Measurements from ENCODE around the gene CEPT1. TPM values are rescaled to one million over a fixed set of nuclear protein-coding genes. Genes with fewer than 3 reads are reported as not detected.

Gene CEPT1
- total and polyA plus RNA-seq, 5 donors: 8.3 to 20.2 (median 18.4) TPM

DNA sequence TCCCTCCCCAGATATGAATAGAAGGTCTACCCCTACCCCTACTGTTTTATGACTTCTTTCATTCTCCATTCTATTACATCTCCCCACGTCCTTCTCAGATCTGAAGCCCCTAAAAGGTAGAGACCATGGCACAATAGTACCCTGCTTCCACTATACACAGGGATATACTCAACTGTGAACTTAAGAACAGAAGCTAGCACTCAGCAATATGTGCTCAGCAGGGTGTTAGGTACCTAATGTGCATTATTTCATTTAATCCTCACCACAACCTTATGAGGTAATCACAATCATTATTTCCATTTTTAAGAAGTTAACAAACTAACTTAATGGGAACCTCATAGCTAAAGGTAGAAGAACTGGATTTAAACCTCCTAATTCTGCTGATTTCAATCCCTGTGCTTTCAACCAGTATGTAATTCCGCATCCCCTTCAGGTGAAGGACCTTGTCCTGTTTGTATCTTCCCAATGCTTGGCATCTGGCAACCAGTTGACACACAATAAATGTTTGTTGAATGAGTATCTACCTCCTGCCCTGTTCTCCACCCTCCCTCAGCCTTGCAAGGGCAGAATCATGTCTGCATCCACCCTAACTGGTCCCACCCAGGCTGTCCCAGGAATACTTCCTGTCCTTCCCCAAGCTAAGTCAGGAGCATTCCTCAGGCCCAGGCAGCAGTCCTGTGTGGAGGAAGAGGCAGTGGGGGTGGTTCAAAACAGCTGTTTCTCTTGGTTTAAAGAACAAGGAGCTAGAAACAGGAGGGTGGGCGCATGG is 53.9 kb downstream of the CEPT1 start:
- 94% methylated on average over 3 of the region's 3 CpGs for WGBS
- DNase-seq (no peak), ATAC-seq (no peak)
- no peaks in the 10 kb centered on the region for H3K27me3 ChIP-seq (ENCODE audit: control insufficient read depth, insufficient read depth)
- H3K9me3 ChIP-seq (ENCODE audit: control insufficient read depth, low read length): no peaks in the 10 kb centered on the region
- intact Hi-C loops (cut with DNase I): no loop called here
- H3K27ac ChIP-seq (ENCODE audit: low read length): no peak overlapping the region
- H3K4me3 ChIP-seq (ENCODE audit: low read length): no peak overlapping the region
- peaks cover 6% of the 10 kb centered on the region for H3K4me1 ChIP-seq (ENCODE audit: control insufficient read depth, insufficient read depth, low read length)

DNA sequence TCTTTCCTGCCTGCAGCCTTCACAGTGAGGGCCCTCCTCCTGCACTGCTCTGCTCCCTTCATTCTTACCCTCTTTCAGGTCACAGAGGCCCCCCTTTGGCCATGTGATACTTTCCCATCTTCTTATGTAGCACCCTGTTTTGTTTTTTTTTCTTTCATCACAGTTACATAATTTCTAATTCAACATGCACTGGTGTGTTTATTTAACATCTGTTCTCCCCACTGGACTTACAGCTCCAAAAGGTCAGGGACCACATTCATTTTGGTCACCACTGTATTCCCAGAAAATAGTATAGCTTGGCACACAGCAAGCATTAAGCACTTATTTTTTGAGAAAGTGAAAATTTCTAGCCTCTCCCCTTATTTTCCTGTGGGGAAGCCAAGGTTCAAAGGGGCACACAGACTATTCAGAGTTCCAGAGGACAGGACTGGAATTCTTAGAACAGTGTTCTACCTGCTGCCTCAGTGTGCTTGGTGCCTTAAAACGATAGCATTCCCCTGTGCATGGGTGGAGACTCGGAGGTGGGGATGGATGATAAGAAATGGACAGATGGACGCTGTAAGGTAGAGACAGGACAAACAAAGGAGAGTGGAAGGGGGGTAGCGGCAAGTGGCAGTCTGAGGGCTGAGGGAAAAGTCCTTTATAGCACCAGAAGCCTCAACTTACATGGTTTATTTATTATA is 55.1 kb downstream of the CEPT1 start:
- Histone ChIP-seq H3K4me1 (ENCODE audit: control insufficient read depth, insufficient read depth, low read length) (peaks cover 4% of the 10 kb centered on the region), H3K27ac (ENCODE audit: low read length) (no peak overlapping the region), H3K4me3 (ENCODE audit: low read length) (no peak overlapping the region), H3K27me3 (ENCODE audit: control insufficient read depth, insufficient read depth) (no peaks in the 10 kb centered on the region), H3K9me3 (ENCODE audit: control insufficient read depth, low read length) (no peaks in the 10 kb centered on the region)
- DNase-seq (no peak), ATAC-seq (no peak)
- intact Hi-C loops (cut with DNase I): no loop called here
- WGBS: 84% methylated on average over 4 of the region's 4 CpGs

DNA sequence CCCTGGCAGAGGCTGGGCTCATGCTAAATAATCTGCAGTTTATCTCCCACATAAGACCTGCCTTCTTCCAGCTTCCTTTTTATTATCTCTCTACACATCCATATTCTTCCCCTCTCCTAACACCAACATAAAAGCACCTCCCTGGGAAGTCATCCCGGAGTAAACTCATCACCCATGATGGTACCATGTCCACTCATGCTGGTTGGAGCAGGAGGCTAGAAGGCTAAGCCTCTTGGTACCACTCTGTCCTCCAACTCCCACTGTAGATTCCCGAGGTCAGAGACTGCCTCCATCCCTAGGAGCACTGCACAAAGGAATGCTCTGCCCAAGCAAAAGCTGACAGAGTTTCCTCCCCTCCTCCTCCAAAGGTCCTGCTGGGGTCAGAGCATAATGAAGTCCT is 56.2 kb downstream of the CEPT1 start:
- DNase-seq (no peak), ATAC-seq (no peak)
- 81% methylated on average over 2 of the region's 2 CpGs for WGBS
- intact Hi-C loops (cut with DNase I): no loop called here
- Histone ChIP-seq H3K4me1 (ENCODE audit: control insufficient read depth, insufficient read depth, low read length) (peaks cover 4% of the 10 kb centered on the region), H3K9me3 (ENCODE audit: control insufficient read depth, low read length) (no peaks in the 10 kb centered on the region), H3K27me3 (ENCODE audit: control insufficient read depth, insufficient read depth) (no peaks in the 10 kb centered on the region), H3K27ac (ENCODE audit: low read length) (no peak overlapping the region), H3K4me3 (ENCODE audit: low read length) (no peak overlapping the region)

DNA sequence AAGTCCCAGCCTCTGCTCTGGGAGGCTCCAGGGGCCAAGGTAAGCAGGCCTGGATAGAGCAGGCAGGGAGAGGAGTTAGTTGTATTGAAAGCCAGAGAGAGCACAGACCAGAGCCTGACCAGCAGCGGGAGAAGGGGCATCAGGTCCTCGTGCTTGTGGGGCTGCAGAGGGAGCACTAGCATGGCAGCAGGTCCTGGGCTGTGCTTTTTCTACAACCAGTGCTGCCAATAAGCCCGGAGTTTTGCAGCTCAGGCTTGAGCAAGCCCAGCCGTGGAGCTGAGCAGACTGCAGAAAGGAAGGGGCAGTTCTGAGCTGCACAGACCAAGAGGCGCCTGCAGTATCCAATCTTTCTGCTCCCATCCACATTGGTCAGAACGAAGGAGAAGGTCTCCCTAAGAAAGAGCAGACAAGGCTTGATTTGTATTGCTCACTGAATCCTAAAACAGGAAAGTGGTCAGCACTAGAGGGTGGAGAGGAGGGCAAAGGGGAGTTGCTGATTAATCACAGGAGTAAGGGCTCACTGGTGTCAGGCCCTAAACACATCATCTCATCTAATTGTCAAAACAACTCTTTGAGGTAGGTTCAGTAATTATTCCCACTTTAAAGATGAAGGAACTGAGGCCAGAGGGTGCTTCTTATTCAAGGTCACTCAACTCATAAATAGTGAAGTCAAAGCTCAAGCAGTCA is 57.7 kb downstream of the CEPT1 start:
- H3K4me1 ChIP-seq (ENCODE audit: control insufficient read depth, insufficient read depth, low read length): peaks cover 4% of the 10 kb centered on the region
- DNase-seq (peak in 1 of 3 donors; percentile 52), ATAC-seq (no peak)
- WGBS: 69% methylated on average over 6 of the region's 6 CpGs
- intact Hi-C loops (cut with DNase I): no loop called here
- H3K27ac ChIP-seq (ENCODE audit: low read length): no peak overlapping the region
- H3K4me3 ChIP-seq (ENCODE audit: low read length): no peak overlapping the region
- H3K27me3 ChIP-seq (ENCODE audit: control insufficient read depth, insufficient read depth): no peaks in the 10 kb centered on the region
- no peaks in the 10 kb centered on the region for H3K9me3 ChIP-seq (ENCODE audit: control insufficient read depth, low read length)

DNA sequence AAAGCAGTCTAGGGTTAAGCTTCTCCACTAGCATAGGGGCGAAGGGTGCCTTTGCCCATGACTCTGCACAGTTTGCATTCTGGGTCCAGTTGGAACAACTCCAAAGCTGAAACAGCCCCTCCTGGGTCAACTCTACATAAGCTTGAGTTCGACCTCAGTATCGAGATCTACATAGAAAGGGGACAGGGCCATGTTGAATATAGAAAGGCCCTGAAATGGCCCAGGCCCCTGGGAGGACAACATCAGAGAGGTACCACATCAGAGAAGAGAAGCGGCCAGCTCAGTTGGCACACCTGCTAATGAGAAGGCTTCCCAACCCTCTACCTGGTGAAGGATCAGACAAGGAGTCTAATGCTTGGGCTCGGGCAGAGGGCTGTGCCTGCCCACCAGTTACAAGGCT is 58.8 kb downstream of the CEPT1 start:
- Histone ChIP-seq H3K27ac (ENCODE audit: low read length) (no peak overlapping the region), H3K9me3 (ENCODE audit: control insufficient read depth, low read length) (no peaks in the 10 kb centered on the region), H3K4me1 (ENCODE audit: control insufficient read depth, insufficient read depth, low read length) (peaks cover 3% of the 10 kb centered on the region), H3K4me3 (ENCODE audit: low read length) (no peak overlapping the region), H3K27me3 (ENCODE audit: control insufficient read depth, insufficient read depth) (no peaks in the 10 kb centered on the region)
- intact Hi-C loops (cut with DNase I): no loop called here
- DNase-seq (no peak), ATAC-seq (no peak)
- WGBS: 93% methylated on average over 5 of the region's 5 CpGs

GRCh38 chr1:111199329-111199728 is 59.3 kb downstream of the CEPT1 start:
- no peaks in the 10 kb centered on the region for H3K27me3 ChIP-seq (ENCODE audit: control insufficient read depth, insufficient read depth)
- 90% methylated on average over 3 of the region's 3 CpGs for WGBS
- no peak for DNase-seq
- no peak overlapping the region for H3K27ac ChIP-seq (ENCODE audit: low read length)
- intact Hi-C loops (cut with DNase I): no loop called here
- no peaks in the 10 kb centered on the region for H3K9me3 ChIP-seq (ENCODE audit: control insufficient read depth, low read length)
- H3K4me3 ChIP-seq (ENCODE audit: low read length): no peak overlapping the region
- H3K4me1 ChIP-seq (ENCODE audit: control insufficient read depth, insufficient read depth, low read length): peaks cover under 1% of the 10 kb centered on the region
- no peak for ATAC-seq

DNA sequence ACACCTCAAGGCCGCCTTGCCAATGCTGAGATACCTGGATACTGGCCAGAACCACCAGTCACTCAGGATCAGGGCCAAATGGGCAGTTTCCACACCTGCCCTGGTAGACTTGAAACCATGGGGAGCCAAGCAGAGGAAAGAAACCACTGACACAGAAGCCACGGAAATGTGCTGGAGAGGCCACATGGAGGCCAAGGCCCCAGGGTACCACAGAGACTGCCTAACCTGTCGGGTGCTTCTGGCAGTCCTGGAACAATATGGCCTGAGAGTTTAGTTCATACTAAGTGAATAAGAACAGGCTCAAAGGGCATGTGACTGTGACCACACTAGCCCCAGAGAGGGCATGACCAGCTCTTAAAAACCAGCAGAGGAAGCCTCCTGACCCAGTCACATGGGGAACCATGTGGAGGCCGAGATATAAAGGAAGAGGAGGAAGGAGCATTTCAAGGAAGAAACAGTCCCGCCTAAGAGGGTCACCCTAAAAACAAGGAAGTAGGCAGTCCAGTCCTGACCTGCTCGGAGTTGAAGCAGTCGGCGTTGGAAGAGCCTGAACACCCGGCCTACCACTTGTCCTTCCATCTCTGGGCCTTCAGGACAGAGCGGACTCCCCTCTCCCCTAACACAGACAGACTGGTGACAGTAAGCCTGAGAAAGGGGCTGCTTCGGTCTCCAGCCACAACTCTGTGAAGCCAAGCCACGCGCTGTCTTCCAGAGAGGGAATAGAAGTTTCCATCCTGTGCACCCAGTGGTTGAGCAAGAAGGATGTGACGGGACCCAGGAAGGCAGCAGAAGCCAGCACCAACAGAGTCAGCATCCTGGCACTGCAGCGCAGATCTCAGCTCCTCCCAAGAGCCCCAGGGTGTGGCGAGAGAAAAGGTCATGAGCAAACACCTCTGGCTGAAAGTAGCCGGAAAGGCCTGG is 60.1 kb downstream of the CEPT1 start, which contains the start of gene DENND2D:
Gene DENND2D (minus strand): TSS at position 766 of the 921 bp plus-strand sequence. CDS start 187 bp downstream, at position 579.
- Histone ChIP-seq H3K4me3 (ENCODE audit: low read length) (no peak within 1 kb of the TSS), H3K9me3 (ENCODE audit: control insufficient read depth, low read length) (no peaks in the 10 kb centered on the region), H3K27ac (ENCODE audit: low read length) (peak within 1 kb of the TSS; percentile 49), H3K4me1 (ENCODE audit: control insufficient read depth, insufficient read depth, low read length) (no peaks in the 10 kb centered on the region), H3K27me3 (ENCODE audit: control insufficient read depth, insufficient read depth) (no peaks in the 10 kb centered on the region)
- intact Hi-C loops (cut with DNase I): no loop called here
- peak; percentile 23 to 33 for ATAC-seq
- peak; percentile 59 to 75 (median 65) for DNase-seq
- 81% methylated on average over 17 of the region's 17 CpGs for WGBS

DNA sequence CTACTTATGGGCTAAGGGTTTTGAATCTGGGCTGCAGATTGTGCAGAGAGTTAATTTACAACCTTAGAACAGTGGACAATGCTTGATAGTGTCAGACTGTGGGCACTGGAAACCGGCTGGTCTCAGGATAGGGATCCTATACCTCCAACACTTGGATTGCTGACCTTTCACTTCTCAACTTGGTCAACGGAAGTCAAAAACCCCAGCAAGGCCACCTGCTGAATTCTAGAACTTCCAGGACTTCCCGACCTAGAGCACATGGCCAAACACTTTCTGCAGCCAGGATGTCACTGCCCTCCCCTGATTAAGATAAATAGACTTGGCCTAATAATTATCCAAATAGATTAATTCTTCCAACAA is 60.8 kb downstream of the CEPT1 start:
- ATAC-seq (no peak), DNase-seq (no peak)
- Histone ChIP-seq H3K27me3 (ENCODE audit: control insufficient read depth, insufficient read depth) (no peaks in the 10 kb centered on the region), H3K9me3 (ENCODE audit: control insufficient read depth, low read length) (no peaks in the 10 kb centered on the region), H3K27ac (ENCODE audit: low read length) (peak overlapping the region; percentile 49), H3K4me3 (ENCODE audit: low read length) (no peak overlapping the region), H3K4me1 (ENCODE audit: control insufficient read depth, insufficient read depth, low read length) (no peaks in the 10 kb centered on the region)
- 65% methylated on average over 3 of the region's 3 CpGs for WGBS
- intact Hi-C loops (cut with DNase I): no loop called here

DNA sequence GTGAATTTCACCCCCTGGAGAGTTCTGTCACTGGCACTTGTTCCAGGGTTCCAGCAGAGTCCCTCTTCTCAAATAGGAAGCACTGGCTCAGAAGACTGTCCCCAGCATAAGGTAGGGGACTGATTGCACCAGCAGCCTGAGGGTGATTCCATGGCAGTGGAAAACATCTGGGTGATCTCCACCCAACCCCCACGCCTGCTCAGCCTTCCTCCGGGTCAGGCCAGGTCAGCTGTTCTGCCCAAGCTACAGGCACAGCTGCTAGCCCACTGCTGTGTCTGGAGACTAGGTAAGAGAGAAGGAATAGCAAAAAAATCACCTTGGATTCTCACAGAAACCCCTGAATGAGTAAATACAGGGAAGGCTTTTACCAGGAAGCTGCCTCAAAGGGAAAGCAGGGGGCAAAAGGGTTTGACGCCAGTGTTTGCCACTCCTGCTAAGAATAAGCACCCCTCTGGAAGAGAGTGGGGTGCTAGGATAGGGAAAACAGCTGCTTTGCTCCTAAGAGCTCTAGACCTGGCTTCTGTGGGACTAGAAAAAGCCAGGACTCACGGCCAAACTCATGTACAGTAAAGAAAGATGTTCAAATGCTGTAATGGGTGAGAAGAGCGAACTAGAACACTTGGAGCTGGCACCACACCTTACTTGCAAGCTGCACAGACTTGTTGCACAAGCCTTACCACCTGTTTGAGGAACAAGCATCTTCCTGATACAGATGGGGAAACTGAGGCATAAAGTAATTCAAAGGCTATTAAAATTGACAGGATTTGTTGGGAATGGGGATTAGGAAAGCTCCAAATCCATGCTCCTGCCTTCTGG is 61.5 kb downstream of the CEPT1 start:
- no peak overlapping the region for H3K27ac ChIP-seq (ENCODE audit: low read length)

GRCh38 chr1:111202366-111202706 is 62.3 kb downstream of the CEPT1 start:
- Histone ChIP-seq H3K4me1 (ENCODE audit: control insufficient read depth, insufficient read depth, low read length) (no peaks in the 10 kb centered on the region), H3K27me3 (ENCODE audit: control insufficient read depth, insufficient read depth) (no peaks in the 10 kb centered on the region), H3K9me3 (ENCODE audit: control insufficient read depth, low read length) (no peaks in the 10 kb centered on the region), H3K4me3 (ENCODE audit: low read length) (no peak overlapping the region), H3K27ac (ENCODE audit: low read length) (peak overlapping the region; percentile 20)
- DNase-seq: no peak
- intact Hi-C loops (cut with DNase I): no loop called here
- no peak for ATAC-seq
- 91% methylated on average over 1 of the region's 1 CpG for WGBS

More for the DNA sequence above, 61.5 kb downstream of the CEPT1 start:
- DNase-seq: peak in 1 of 3 donors; percentile 62
- H3K9me3 ChIP-seq (ENCODE audit: control insufficient read depth, low read length): no peaks in the 10 kb centered on the region
- no peaks in the 10 kb centered on the region for H3K4me1 ChIP-seq (ENCODE audit: control insufficient read depth, insufficient read depth, low read length)
- no peak for ATAC-seq
- H3K4me3 ChIP-seq (ENCODE audit: low read length): no peak overlapping the region
- no peaks in the 10 kb centered on the region for H3K27me3 ChIP-seq (ENCODE audit: control insufficient read depth, insufficient read depth)
- intact Hi-C loops (cut with DNase I): no loop called here
- 77% methylated on average over 5 of the region's 5 CpGs for WGBS

All from right cardiac atrium (tissue), 5 donors.